GM19035 (cell line): ENCODE results near the gene SAXO1.

Experiments used
- ATAC-seq: cut with Tn5 transposase; IDR thresholded peaks from one replicate; pipeline ENCODE4 v1.9.1; 2021; ENCODE audit not compliant: unreplicated experiment

The SAXO1 gene

DNA sequence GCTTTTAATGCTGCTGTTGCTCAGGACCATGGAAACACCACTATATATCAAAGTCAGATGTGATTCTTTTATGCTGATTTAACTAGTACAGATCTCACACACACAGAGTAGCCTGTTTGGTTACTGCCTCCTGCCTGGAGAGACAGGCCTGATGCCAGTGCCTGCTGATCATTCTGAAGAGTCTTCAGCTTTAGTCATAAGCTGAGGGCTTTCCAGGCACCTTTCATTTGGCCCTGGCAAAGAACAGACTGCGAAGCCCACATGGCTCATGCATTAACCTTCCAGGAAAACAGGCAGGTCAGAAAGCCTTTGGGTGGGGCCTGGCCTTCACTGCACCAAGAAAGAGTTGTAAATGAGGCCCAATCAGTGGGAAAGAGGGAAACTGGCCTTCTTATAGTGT lies 144.7 kb downstream of the SAXO1 start:
- no peak for ATAC-seq

DNA sequence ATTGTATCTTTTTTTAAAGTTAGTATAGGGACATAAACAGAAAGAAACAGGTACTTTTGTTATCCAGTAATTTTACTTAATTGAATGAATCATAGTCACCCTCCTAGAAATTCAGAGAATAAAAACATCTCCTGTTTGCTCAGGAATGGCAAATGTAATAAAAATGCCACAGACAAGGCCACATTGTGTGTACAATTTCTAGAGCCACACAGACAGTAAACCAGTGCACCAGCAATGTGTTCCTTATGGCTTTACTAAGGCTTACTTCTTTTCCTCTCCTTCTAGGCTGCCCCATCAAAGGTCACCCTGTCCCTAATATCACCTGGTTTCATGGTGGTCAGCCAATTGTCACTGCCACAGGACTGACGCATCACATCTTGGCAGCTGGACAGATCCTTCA lies 145.5 kb downstream of the SAXO1 start:
- no peak for ATAC-seq

GRCh38 chr9:18881758-18882157 lies 151.3 kb downstream of the SAXO1 start:
- no peak for ATAC-seq

DNA sequence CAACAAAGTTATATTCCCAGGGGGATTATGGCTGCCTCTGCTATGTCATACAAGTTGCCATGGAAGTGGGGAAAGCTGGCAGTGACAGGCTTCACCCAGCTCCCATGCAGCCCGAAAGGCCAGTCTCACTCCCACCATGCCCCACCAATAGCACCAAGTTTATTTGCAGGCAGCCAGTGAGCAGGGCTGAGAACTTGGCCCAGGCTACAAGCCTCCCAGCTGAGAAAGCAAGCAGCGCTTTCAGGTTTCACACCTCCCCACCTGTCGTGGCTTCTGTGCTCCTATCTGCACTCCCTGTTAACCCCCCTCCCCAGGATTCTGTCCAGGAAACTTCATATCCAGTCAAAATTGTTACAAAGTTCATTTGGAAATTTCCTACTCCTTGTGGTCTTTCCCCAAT lies 155.0 kb downstream of the SAXO1 start:
- ATAC-seq, result no peak
